Measurements from ENCODE around the gene GLYAT. TPM values are rescaled to one million over a fixed set of nuclear protein-coding genes. Genes with fewer than 3 reads are reported as not detected.

Gene GLYAT, protein sequence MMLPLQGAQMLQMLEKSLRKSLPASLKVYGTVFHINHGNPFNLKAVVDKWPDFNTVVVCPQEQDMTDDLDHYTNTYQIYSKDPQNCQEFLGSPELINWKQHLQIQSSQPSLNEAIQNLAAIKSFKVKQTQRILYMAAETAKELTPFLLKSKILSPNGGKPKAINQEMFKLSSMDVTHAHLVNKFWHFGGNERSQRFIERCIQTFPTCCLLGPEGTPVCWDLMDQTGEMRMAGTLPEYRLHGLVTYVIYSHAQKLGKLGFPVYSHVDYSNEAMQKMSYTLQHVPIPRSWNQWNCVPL
- total RNA-seq (2022; extraction: Qiagen RNA extraction): not detected in 5 replicates

DNA sequence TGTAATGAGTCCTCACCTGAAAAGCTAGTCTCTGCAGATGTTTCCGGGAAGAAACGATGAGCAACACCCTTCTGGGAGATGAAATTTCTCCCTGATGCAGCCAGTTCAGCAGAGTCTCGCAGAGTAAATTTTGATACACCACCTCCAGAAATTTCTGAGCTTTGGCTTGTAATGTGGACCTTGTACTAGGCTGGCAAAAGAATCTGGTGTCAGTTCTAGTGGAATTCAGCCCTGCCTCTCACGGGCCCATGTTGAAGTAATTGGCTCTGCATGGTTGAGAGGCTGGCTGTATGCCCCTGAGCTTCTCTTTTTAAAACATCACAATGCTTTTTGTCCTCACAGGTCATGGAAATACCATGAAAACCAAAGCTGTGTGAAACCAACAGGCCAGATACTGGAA, at the start of gene GLYAT:
GLYAT (minus strand) TSS at position 125 of the 400 bp plus-strand sequence. CDS start 7,447 bp downstream, outside the sequence.

Other genes with a start within 250 kb of the GLYAT start
- gene OR5B21, start 223.8 kb downstream of the GLYAT start, total RNA-seq (2022; extraction: Qiagen RNA extraction): not detected in 5 replicates
- gene LPXN, start 156.1 kb downstream of the GLYAT start, total RNA-seq (2022; extraction: Qiagen RNA extraction): 2.2 to 2.8 TPM (median 2.5 TPM) in 5 replicates
- 33.2 to 39.9 TPM (median 37.7 TPM) in 5 replicates for gene ZFP91, start 152.9 kb downstream of the GLYAT start, total RNA-seq (2022; extraction: Qiagen RNA extraction)
- 1.2 to 1.4 TPM (median 1.3 TPM) in 5 replicates for gene CNTF, start 109.3 kb downstream of the GLYAT start, total RNA-seq (2022; extraction: Qiagen RNA extraction)
- 0.24 TPM in 1 of 5 replicates, not detected in the others for gene GLYATL2, start 112.8 kb upstream of the GLYAT start, total RNA-seq (2022; extraction: Qiagen RNA extraction)
- not detected in 5 replicates for gene GLYATL1, start 207.5 kb upstream of the GLYAT start, total RNA-seq (2022; extraction: Qiagen RNA extraction)

Data from A549 treated with Mapracorat at 1 μM for 4 hours (cell line).